Breast epithelium (tissue), 3 donors: ENCODE measurements around the gene RCBTB1.

ENCODE experiments used
- POLR2A ChIP-seq: fragments of 450-650 bp; IDR thresholded peaks from one replicate; pipeline ENCODE4 v1.6.1; 2016; ENCODE audit warnings: antibody characterized with exemption, mild to moderate bottlenecking, moderate library complexity
- POLR2AphosphoS5 ChIP-seq, 3 donors: sonication (generic); formaldehyde crosslinking; IDR thresholded peaks; one replicate each; pipeline ENCODE4 v1.6.1; 2017; ENCODE audit warnings: antibody characterized with exemption in 3 of 3
- TF ChIP-seq, protein P1 (sequence below), 3 donors: fragments of 450-650 bp; IDR thresholded peaks; one replicate each; pipeline ENCODE4 v1.5.1; 2016 to 2017; ENCODE audit warnings: antibody characterized with exemption in 3 of 3, mild to moderate bottlenecking in 3 of 3, moderate library complexity in 3 of 3

DNA sequence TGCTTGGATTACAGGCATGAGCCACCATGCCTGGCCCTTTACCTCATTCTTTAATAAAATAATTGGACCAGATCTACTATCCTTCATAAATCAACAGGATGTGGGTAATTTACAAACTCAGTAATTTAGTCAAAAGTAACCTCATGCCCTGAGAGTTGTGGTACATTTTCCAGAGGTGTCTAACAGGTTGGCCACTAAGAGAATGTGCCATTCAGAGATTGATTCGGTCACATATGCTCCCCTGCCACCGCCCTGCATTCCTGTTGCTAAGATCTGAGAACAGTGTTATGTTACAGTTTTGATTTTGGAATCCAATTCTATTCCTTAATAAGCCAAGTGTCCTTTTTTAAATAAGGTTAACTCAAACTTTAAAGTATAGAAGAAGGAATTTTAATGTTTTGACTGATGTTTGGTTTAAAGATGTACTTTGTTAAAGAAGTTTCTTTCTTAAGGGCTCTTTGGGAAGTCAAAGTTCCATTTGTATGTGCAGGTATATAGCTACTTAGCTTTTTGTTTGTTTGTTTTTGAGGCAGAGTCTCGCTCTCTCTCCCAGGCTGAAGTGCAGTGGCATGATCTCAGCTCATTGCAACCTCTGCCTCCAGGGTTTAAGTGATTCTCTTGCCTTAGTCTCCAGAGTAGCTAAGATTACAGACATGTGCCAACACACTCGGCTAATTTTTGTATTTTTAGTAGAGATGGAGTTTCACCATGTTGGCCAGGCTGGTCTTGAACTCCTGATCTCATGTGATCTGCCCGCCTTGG, 60.4 kb downstream of the RCBTB1 start:
- TF ChIP-seq, protein P1, sequence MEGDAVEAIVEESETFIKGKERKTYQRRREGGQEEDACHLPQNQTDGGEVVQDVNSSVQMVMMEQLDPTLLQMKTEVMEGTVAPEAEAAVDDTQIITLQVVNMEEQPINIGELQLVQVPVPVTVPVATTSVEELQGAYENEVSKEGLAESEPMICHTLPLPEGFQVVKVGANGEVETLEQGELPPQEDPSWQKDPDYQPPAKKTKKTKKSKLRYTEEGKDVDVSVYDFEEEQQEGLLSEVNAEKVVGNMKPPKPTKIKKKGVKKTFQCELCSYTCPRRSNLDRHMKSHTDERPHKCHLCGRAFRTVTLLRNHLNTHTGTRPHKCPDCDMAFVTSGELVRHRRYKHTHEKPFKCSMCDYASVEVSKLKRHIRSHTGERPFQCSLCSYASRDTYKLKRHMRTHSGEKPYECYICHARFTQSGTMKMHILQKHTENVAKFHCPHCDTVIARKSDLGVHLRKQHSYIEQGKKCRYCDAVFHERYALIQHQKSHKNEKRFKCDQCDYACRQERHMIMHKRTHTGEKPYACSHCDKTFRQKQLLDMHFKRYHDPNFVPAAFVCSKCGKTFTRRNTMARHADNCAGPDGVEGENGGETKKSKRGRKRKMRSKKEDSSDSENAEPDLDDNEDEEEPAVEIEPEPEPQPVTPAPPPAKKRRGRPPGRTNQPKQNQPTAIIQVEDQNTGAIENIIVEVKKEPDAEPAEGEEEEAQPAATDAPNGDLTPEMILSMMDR (IDR thresholded peaks at IDR 0.05): no peak
- TF ChIP-seq POLR2A (no peak), POLR2AphosphoS5 (IDR thresholded peaks at IDR 0.05) (no peak)
